HG02973 (cell line): Measurements from ENCODE around the gene KAT2B.
A peak's percentile ranks its signal among the peaks of the same experiment; 100 is the strongest.

Experiments used
- ATAC-seq: cut with Tn5 transposase; IDR thresholded peaks from one replicate; pipeline ENCODE4 v1.9.1; 2021; ENCODE audit warnings: moderate library complexity; ENCODE audit not compliant: unreplicated experiment

KAT2B gene

DNA sequence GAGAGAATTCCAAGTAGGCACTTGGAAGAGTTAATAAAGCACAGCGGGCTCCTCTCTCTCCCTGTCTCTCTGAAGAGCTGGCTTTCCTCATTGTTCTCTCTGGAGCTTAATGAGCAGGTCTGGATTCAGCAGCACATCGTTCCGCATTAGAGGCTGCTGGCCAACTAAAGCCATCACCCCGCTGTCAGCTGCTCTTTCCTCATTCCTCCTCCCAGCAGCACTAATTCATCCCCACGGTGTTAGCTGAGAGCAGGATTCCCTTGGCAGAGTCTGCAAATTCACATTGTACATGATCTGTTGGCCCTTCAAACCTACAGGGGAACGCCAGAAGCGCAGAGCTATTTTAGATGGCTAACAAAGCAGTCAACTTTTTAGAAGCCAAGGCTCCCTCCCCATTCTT lies 101.6 kb downstream of the KAT2B start:
- no peak for ATAC-seq

DNA sequence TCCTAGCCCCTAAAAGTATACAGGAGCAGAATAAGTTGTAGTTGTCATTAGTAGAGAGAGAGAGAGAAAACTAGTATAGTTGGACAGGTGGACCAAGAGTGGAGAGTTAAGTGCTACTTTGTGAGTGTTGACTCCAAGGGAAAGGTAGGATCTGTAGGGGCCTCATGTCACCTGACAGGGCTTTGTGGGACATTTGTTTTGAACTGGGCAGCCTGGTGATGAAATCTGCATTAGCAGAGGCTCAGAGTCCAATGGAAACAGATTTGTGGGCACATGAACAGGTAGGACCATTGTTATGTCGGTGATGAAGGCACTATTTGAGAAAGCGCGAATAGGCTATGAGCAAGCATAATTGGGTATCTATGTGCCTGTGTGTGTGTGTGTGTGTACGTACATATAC lies 102.3 kb downstream of the KAT2B start:
- no peak for ATAC-seq

DNA sequence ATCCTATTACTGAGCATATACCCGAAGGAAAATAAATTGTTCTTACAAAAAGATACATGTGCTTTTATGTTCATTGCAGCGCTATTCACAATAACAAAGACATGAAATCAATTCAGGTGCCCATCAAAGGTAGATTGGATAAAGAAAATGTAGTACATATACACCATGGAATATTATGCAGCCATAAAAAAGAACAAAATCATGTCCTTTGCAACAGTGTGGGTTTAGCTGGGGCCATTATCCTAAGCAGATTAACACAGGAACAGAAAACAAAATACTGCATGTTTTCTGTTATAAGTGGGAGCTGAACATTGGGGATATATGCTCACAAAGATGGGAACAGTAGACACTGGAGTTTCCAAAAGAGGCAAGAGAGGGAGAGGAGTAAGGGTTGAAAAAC lies 103.3 kb downstream of the KAT2B start:
- no peak for ATAC-seq

GRCh38 chr3:20145874-20146273 lies 105.6 kb downstream of the KAT2B start:
- no peak for ATAC-seq

DNA sequence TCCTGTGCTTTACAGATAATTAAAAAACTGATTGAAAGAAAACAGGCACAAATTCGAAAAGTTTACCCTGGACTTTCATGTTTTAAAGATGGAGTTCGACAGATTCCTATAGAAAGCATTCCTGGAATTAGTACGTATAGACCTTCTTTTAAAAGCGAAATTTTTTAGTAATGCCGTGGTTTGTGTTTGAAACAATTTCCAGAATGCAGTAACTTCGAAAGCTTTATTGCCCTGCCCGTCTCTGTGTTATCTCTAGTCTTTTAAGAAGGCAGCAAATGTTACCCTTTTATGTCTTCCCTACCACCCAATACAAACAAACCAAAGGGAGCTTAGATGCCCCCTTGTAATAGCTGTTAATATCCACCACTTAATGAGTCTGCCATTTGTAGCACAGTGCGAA lies 106.1 kb downstream of the KAT2B start:
- ATAC-seq, result no peak

DNA sequence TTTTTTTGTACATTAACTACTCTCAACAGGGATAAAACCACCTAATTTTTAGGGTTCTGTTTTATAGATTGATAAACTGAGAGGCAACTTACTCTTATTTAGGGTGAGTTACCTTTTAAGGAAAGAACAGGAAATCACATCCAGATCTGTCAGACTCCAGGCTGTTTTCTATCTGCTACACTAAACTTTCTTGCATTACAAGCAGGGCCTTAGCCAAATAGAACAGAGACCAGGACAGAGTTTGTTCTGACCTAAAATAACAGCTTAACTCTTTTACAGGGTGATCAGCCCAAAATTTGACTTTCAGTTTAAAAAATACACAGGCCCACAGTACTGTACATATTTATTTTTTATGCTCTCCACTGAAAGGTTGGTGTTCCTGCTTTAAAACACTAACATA lies 107.1 kb downstream of the KAT2B start:
- no peak for ATAC-seq

DNA sequence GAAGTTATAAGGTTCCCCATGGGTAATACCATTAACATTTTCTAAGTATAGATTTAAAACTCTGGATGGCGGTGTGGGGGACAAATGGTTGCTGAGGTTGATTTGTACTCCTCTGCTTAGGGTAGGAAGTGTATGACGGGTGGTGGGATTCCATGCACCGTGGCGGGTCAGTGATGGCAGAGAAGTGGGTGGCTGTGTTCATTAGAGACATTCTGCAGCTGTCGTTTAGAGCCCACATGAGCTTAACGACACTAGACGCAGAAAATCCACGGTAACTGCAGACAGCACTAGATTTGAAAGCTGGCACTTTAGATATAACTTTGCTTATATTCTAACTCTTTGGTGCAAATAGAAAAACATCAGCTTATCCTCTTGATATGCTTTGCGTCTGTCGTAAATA lies 108.2 kb downstream of the KAT2B start:
- ATAC-seq, result no peak

GRCh38 chr3:20154078-20154477 lies 113.8 kb downstream of the KAT2B start:
- ATAC-seq, result no peak

GRCh38 chr3:20154928-20155327 lies 114.7 kb downstream of the KAT2B start:
- no peak for ATAC-seq

DNA sequence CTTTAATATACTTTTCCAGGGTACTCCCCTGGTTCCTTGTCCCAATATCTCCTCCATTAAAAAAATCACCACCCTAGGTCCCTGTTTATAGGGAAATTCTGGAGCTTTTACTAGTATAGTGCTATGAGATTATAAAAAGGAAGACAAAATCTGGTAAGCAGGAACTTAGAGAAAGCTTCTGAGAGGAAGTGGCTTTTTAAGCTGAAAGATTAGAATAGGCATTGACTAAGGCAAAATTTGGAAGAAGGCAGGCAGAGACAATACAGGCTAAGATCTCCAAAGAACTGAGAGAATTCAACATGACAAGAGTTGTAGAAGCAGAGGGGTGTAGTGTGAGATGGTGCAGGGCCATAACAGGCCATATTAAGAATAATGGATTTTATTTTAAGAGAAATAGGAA lies 120.0 kb downstream of the KAT2B start:
- no peak for ATAC-seq

DNA sequence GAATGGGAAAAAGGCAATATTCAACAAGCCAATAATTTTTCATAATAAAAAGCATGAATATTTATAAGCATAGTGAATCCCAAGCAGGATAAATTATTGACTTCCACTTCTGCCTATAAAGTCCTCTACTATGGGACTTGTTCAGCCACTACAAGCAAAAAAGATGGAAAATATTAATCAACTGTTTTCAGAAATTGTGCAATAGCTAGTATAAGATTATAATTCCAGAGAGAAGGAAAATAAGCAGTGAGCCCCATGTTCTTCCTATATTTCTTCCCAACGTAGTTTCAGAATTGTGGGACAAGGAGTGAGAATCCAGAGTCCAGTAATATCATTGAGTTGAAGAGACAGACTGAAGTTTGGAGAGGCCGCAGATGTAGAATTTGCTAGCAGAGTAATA lies 121.5 kb downstream of the KAT2B start:
- ATAC-seq, result no peak

- ATAC-seq, result no peak
Measured at GRCh38 chr3:20173844-20174410, 133.7 kb downstream of the KAT2B start.

DNA sequence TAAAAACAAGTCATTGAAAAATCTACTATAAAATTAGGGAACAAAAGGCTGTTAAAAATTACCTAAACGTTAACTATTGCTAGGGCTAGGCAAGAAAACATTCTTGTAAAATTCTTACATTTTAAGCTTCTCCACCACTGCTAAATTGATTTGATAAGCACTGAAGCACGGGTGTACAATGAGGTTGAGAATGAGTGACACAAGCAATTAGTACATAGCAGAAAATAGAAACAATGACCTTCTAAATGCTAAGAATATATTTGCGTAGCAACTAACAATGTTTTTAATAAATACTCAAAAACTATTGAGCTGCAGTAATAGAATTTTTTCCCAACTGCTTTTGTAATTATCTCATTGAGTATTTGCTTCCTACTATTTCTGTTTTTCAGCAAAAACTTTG lies 141.0 kb downstream of the KAT2B start:
- no peak for ATAC-seq

- no peak for ATAC-seq
Measured at GRCh38 chr3:20182206-20182605, 142.0 kb downstream of the KAT2B start.

GRCh38 chr3:20185331-20185678 lies 145.1 kb downstream of the KAT2B start:
- ATAC-seq, result peak; percentile 16

- peak; percentile 95 for ATAC-seq
Measured at GRCh38 chr3:20185679-20186599, 145.7 kb downstream of the KAT2B start, which contains the start of gene SGO1. Gene SGO1 (minus strand): TSS chr3:20186206. CDS start chr3:20184027, 2,179 bp downstream.

- ATAC-seq, result peak; percentile 1
Measured at GRCh38 chr3:20186600-20187004, 146.4 kb downstream of the KAT2B start.

DNA sequence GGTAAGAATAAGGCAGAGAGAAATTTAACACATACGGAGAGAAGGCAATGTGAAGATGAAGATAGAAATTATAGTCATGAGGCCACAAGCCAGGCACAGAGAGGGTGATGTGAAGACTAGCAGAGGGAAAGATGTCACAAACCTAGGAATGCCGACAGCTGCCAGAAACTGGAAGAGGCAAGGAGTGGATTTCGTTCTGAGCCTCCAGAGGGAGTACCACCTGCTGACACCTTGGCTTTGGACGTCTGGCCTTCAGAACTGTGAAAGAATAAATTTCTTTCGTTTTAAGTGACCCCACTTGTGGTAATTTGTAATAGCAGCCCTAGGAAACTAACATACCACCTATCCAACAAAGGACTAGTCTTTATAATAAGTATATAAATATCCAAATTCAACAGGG lies 150.7 kb downstream of the KAT2B start:
- no peak for ATAC-seq

DNA sequence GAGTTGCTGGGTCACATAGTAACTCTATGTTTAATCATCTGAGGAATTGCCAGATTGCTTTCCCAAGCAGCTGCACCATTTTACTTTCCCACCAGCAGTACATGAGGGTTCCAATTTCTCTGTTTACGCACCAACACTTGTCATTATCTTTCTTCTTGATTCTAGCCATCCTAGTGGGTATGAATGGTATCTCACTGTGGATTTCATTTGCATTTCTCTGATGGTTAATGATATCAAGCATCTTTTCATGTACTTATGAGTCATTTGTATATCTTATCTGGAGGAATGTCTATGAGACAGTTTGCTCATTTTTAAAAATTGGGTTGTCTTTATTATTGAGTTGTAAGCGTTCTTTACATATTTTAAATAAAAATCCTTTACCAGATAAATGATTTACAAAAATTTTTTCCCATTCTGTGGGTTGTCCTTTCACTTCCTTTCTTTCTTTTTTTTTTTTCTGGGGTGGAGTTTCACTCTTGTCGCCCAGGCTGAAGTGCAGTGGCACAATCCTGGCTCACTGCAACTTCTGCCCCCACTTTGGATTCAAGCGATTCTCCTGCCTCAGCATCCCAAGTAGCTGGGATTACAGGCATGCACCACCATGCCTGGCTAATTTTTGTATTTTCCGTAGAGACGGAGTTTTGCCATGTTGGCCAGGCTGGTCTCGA lies 154.7 kb downstream of the KAT2B start:
- ATAC-seq, result peak; percentile 53

GRCh38 chr3:20197775-20198174 lies 157.5 kb downstream of the KAT2B start:
- ATAC-seq, result no peak

- ATAC-seq, result no peak
Measured at GRCh38 chr3:20201143-20201542, 160.9 kb downstream of the KAT2B start.
